ENCODE results near the gene TSFM.

TSFM gene

DNA sequence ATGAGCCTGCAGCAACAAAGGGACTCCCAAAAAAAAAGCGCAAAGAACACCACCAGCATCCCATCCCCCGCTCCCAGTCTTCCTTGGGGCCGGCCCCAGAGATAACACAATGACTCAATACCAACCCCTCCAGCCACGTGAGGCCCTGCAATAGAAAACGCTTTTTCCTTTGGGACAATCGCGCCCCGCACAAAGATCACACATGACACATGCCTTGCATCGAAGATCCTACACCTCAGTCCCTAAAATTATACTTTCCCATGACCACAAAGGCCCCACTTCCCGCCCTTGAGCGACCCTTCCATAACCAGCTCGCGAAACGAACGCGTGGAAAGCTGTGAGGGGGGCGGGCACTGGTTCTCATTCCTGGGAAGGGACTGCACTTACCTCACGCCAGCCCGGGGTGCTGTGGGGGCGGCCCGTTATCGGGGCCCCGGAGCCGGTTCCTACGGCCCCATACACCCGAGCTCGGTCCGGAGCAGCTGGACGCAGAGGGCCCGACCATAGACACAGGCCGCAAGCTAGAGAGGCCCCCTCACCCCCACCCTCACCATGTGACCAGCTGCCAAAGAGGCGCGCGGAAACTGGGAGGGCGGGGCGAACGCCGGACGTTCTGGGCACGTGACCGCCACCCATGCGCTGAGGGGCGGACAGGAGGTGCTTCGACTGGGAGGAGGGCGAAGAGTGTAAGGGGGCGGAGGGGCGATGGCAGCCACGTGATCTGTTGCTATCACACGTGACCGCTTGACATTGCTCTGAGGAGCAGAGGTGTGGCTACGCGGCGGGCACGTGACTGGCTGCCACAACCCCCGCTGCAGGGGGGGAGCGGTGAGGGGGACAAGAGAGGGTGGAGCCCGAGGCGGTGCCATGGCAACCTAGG lies 30.6 kb upstream of the TSFM start, which contains the start of gene CDK4 (continued):
- TF ChIP-seq SETDB1 (IDR thresholded peaks at IDR 0.05; ENCODE audit: insufficient read length, low read length): no peak
- TF ChIP-seq ZSCAN23 (tag by site-specific recombination; IDR thresholded peaks at IDR 0.05): peak; percentile 27; the same call in 1 of the 2 replicates
- no peak for TF ChIP-seq ZBTB1 (tag by site-specific recombination; IDR thresholded peaks at IDR 0.05)
- peak; percentile 25; the same call in 1 of the 2 replicates for TF ChIP-seq ZNF10 (tag by site-specific recombination; IDR thresholded peaks at IDR 0.05)
- TF ChIP-seq ZNF510 (tag by site-specific recombination; IDR thresholded peaks at IDR 0.05; ENCODE audit: insufficient replicate concordance): no peak
- no peak for TF ChIP-seq ZNF654 (tag by site-specific recombination; IDR thresholded peaks at IDR 0.05; ENCODE audit: low read depth)
- TF ChIP-seq KLF9 (tag by site-specific recombination; IDR thresholded peaks at IDR 0.05; ENCODE audit: low read depth): peak; percentile 98
- peak; percentile 93; the same call in 1 of the 2 replicates for TF ChIP-seq ZNF561 (tag by site-specific recombination; IDR thresholded peaks at IDR 0.05; ENCODE audit: borderline replicate concordance)
- TF ChIP-seq ZNF248 (tag by site-specific recombination; IDR thresholded peaks at IDR 0.05): no peak
- TF ChIP-seq ZNF837 (tag by site-specific recombination; IDR thresholded peaks at IDR 0.05): no peak
- no peak for TF ChIP-seq ZNF211 (tag by site-specific recombination; IDR thresholded peaks at IDR 0.05; ENCODE audit: low read depth)
- TF ChIP-seq ZNF747 (tag by site-specific recombination; IDR thresholded peaks at IDR 0.05): no peak
- TF ChIP-seq ZNF37A (tag by site-specific recombination; IDR thresholded peaks at IDR 0.05): no peak
- TF ChIP-seq ZNF48 (tag by site-specific recombination; IDR thresholded peaks at IDR 0.05): no peak
- peak; percentile 100 for TF ChIP-seq SP3 (tag by site-specific recombination; IDR thresholded peaks at IDR 0.05)
- TF ChIP-seq, protein P1, sequence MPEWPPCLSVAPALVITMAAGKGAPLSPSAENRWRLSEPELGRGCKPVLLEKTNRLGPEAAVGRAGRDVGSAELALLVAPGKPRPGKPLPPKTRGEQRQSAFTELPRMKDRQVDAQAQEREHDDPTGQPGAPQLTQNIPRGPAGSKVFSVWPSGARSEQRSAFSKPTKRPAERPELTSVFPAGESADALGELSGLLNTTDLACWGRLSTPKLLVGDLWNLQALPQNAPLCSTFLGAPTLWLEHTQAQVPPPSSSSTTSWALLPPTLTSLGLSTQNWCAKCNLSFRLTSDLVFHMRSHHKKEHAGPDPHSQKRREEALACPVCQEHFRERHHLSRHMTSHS (tag by site-specific recombination; IDR thresholded peaks at IDR 0.05): no peak
- TF ChIP-seq ZNF341 (tag by site-specific recombination; IDR thresholded peaks at IDR 0.05; ENCODE audit: low read depth): peak; percentile 63; the same call in 1 of the 2 replicates
- no peak for TF ChIP-seq ZNF266 (tag by site-specific recombination; IDR thresholded peaks at IDR 0.05; ENCODE audit: low read depth)
- TF ChIP-seq, protein P2, sequence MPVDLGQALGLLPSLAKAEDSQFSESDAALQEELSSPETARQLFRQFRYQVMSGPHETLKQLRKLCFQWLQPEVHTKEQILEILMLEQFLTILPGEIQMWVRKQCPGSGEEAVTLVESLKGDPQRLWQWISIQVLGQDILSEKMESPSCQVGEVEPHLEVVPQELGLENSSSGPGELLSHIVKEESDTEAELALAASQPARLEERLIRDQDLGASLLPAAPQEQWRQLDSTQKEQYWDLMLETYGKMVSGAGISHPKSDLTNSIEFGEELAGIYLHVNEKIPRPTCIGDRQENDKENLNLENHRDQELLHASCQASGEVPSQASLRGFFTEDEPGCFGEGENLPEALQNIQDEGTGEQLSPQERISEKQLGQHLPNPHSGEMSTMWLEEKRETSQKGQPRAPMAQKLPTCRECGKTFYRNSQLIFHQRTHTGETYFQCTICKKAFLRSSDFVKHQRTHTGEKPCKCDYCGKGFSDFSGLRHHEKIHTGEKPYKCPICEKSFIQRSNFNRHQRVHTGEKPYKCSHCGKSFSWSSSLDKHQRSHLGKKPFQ (tag by site-specific recombination; IDR thresholded peaks at IDR 0.05): no peak
- peak; percentile 92 for TF ChIP-seq ZXDB (tag by site-specific recombination; IDR thresholded peaks at IDR 0.05)
- TF ChIP-seq, protein P3, sequence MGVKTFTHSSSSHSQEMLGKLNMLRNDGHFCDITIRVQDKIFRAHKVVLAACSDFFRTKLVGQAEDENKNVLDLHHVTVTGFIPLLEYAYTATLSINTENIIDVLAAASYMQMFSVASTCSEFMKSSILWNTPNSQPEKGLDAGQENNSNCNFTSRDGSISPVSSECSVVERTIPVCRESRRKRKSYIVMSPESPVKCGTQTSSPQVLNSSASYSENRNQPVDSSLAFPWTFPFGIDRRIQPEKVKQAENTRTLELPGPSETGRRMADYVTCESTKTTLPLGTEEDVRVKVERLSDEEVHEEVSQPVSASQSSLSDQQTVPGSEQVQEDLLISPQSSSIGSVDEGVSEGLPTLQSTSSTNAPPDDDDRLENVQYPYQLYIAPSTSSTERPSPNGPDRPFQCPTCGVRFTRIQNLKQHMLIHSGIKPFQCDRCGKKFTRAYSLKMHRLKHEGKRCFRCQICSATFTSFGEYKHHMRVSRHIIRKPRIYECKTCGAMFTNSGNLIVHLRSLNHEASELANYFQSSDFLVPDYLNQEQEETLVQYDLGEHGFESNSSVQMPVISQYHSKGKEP (tag by site-specific recombination; IDR thresholded peaks at IDR 0.05): no peak; the same call in 1 of the 2 replicates
- no peak for TF ChIP-seq ZSCAN16 (tag by site-specific recombination; IDR thresholded peaks at IDR 0.05)
- TF ChIP-seq ZNF274 (IDR thresholded peaks at IDR 0.05; ENCODE audit: low read length): no peak
- no peak for TF ChIP-seq ZNF274 (tag by site-specific recombination; IDR thresholded peaks at IDR 0.05; ENCODE audit: borderline replicate concordance)
- TF ChIP-seq, protein P4, sequence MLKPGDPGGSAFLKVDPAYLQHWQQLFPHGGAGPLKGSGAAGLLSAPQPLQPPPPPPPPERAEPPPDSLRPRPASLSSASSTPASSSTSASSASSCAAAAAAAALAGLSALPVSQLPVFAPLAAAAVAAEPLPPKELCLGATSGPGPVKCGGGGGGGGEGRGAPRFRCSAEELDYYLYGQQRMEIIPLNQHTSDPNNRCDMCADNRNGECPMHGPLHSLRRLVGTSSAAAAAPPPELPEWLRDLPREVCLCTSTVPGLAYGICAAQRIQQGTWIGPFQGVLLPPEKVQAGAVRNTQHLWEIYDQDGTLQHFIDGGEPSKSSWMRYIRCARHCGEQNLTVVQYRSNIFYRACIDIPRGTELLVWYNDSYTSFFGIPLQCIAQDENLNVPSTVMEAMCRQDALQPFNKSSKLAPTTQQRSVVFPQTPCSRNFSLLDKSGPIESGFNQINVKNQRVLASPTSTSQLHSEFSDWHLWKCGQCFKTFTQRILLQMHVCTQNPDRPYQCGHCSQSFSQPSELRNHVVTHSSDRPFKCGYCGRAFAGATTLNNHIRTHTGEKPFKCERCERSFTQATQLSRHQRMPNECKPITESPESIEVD (tag by site-specific recombination; IDR thresholded peaks at IDR 0.05): no peak; the same call in 1 of the 2 replicates
- TF ChIP-seq, protein P5, sequence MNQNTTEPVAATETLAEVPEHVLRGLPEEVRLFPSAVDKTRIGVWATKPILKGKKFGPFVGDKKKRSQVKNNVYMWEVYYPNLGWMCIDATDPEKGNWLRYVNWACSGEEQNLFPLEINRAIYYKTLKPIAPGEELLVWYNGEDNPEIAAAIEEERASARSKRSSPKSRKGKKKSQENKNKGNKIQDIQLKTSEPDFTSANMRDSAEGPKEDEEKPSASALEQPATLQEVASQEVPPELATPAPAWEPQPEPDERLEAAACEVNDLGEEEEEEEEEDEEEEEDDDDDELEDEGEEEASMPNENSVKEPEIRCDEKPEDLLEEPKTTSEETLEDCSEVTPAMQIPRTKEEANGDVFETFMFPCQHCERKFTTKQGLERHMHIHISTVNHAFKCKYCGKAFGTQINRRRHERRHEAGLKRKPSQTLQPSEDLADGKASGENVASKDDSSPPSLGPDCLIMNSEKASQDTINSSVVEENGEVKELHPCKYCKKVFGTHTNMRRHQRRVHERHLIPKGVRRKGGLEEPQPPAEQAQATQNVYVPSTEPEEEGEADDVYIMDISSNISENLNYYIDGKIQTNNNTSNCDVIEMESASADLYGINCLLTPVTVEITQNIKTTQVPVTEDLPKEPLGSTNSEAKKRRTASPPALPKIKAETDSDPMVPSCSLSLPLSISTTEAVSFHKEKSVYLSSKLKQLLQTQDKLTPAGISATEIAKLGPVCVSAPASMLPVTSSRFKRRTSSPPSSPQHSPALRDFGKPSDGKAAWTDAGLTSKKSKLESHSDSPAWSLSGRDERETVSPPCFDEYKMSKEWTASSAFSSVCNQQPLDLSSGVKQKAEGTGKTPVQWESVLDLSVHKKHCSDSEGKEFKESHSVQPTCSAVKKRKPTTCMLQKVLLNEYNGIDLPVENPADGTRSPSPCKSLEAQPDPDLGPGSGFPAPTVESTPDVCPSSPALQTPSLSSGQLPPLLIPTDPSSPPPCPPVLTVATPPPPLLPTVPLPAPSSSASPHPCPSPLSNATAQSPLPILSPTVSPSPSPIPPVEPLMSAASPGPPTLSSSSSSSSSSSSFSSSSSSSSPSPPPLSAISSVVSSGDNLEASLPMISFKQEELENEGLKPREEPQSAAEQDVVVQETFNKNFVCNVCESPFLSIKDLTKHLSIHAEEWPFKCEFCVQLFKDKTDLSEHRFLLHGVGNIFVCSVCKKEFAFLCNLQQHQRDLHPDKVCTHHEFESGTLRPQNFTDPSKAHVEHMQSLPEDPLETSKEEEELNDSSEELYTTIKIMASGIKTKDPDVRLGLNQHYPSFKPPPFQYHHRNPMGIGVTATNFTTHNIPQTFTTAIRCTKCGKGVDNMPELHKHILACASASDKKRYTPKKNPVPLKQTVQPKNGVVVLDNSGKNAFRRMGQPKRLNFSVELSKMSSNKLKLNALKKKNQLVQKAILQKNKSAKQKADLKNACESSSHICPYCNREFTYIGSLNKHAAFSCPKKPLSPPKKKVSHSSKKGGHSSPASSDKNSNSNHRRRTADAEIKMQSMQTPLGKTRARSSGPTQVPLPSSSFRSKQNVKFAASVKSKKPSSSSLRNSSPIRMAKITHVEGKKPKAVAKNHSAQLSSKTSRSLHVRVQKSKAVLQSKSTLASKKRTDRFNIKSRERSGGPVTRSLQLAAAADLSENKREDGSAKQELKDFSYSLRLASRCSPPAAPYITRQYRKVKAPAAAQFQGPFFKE (tag by site-specific recombination; IDR thresholded peaks at IDR 0.05; ENCODE audit: borderline replicate concordance): no peak

Measured in HEK293 (cell line).